GM12878 (cell line): Measurements from ENCODE around the gene MRPL2. TPM values are rescaled to one million over a fixed set of nuclear protein-coding genes. Genes with fewer than 3 reads are reported as not detected.

Experiments
- ATAC-seq: fragments of 200-7000 bp; cut with Tn5 transposase; 3 replicates; pipeline ENCODE4 v1.9.1; 2020; ENCODE audit warnings: mild to moderate bottlenecking, moderate library complexity
- BruUV-seq: library from RNA; stranded (reverse); fragments of 400-500 nt; replicated peaks from 2 replicates; lab custom pipeline; 2021; lab: Mats Ljungman, UMichigan
- CTCF ChIA-PET: fragments of 300-600 bp; sonication (Branson Sonifier 250); formaldehyde crosslinking; extraction: SDS; loops from one replicate; lab custom pipeline; 2021; ENCODE audit warnings: inconsistent platforms; lab: Yijun Ruan, JAX
- POLR2A ChIA-PET: fragments of 350-600 bp; formaldehyde crosslinking; extraction: SDS; loops from one replicate; lab custom pipeline; 2021; ENCODE audit warnings: inconsistent platforms; lab: Charles Lee
- RAD21 ChIA-PET: fragments of 300-600 bp; sonication (Branson Sonifier 250); formaldehyde crosslinking; loops from one replicate; lab custom pipeline; 2023; ENCODE audit warnings: antibody characterized with exemption; ENCODE audit not compliant: unreplicated experiment; lab: Charles Lee
- SMC1A ChIA-PET: fragments of 300-600 bp; sonication (Branson Sonifier 250); formaldehyde crosslinking; loops from one replicate; lab custom pipeline; 2023; ENCODE audit not compliant: unreplicated experiment, uncharacterized antibody; lab: Charles Lee
- DNase-seq: peaks from one replicate; pipeline ENCODE4 v3.0.0-alpha.2; 2011; ENCODE audit warnings: low read depth, low spot score
- FAIRE-seq: peaks from 3 replicates; lab custom pipeline; 2011; peaks lifted over from hg19 to GRCh38; lab: Jason Lieb, UNC
- H2AFZ ChIP-seq: 2 replicates; pipeline ENCODE4 v1.6.0; 2011; ENCODE audit warnings: low read depth, low read length, control low read depth; ENCODE audit not compliant: control insufficient read depth
- H3K27ac ChIP-seq: 2 replicates; pipeline ENCODE4 v1.5.1; 2011; ENCODE audit warnings: control low read depth; ENCODE audit not compliant: control insufficient read depth, insufficient read depth
- H3K27me3 ChIP-seq, 2 experiments: replicated peaks in 1 of 2; 2 replicates each; pipeline versions ENCODE4 v1.6.0 to v1.6.1; 2011; ENCODE audit warnings: low read length in 1 of 2; ENCODE audit not compliant: control insufficient read depth in 2 of 2, insufficient read depth in 2 of 2
- H3K36me3 ChIP-seq, 2 experiments: 2 replicates each; pipeline ENCODE4 v1.5.1; 2011; ENCODE audit warnings: low read length in 1 of 2; ENCODE audit not compliant: control insufficient read depth in 2 of 2, insufficient read depth in 2 of 2
- H3K4me1 ChIP-seq: 2 replicates; pipeline ENCODE4 v1.6.1; 2011; ENCODE audit warnings: mild to moderate bottlenecking, low read length, moderate library complexity, mixed read lengths; ENCODE audit not compliant: control insufficient read depth, insufficient read depth
- H3K4me2 ChIP-seq: 2 replicates; pipeline ENCODE4 v1.6.0; 2011; ENCODE audit warnings: control low read depth; ENCODE audit not compliant: control insufficient read depth, insufficient read depth
- H3K4me3 ChIP-seq: fragments of 200-600 bp; sonication (generic); 2 replicates; pipeline ENCODE4 v1.5.1; 2016
- H3K79me2 ChIP-seq: 2 replicates; pipeline ENCODE4 v1.6.0; 2011; ENCODE audit warnings: low read length; ENCODE audit not compliant: control insufficient read depth, insufficient read depth
- H3K9ac ChIP-seq: 2 replicates; pipeline ENCODE4 v1.8.0; 2011; ENCODE audit warnings: low read length, control low read depth, mixed read lengths; ENCODE audit not compliant: control insufficient read depth, insufficient read depth
- H3K9me3 ChIP-seq: replicated peaks from 3 replicates; pipeline ENCODE4 v1.5.1; 2011; ENCODE audit warnings: mild to moderate bottlenecking, low read length; ENCODE audit not compliant: control insufficient read depth, insufficient read depth
- H4K20me1 ChIP-seq: 2 replicates; pipeline ENCODE4 v1.6.0; 2011; ENCODE audit not compliant: control insufficient read depth, insufficient read depth
- WGBS: methylation state at CpG from one replicate; pipeline ENCODE4 v1.1.6; 2016; ENCODE audit warnings: low lambda C conversion rate; ENCODE audit not compliant: insufficient replicate concordance, insufficient coverage; ENCODE audit errors: missing lambda C conversion rate; 5-methylcytosine and 5-hydroxymethylcytosine counted together
- in situ Hi-C: fragments of 300-500 bp; cut with MboI; formaldehyde crosslinking; loops from 9 replicates; pipeline ENCODE4 v1.14.3; 2018; ENCODE audit warnings: mixed read lengths
- intact Hi-C: fragments of 100-400 bp; cut with micrococcal nuclease; formaldehyde crosslinking; loops from one replicate; pipeline ENCODE4 v1.14.2; 2022; ENCODE audit not compliant: unreplicated experiment
- polyA plus RNA-seq, 11 experiments: library from polyadenylated mRNA; depleted of rRNA in 4 of 11; unstranded in 6 of 11; stranded (reverse) in 5 of 11; fragments of >200 nt; fragmentation: Nextera tagmentation in 4 of 11; fragmentation: Illumina TruSeq in 1 of 11; extraction: Ambion mirVana in 4 of 11; extraction: Trizol in 1 of 11; gene quantifications; 1 replicate in 1 of 11; 2 replicates in 10 of 11; pipeline versions ENCODE4 v1.2.1 to v1.2.3, GENCODE V29; 2011 to 2016; ENCODE audit warnings: inconsistent platforms in 2 of 11, missing spikeins in 2 of 11, low read depth in 1 of 11
- total RNA-seq, 4 experiments: library from RNA; depleted of rRNA in 3 of 4; stranded (reverse); fragments of >200 nt in 3 of 4; fragmentation: Illumina TruSeq in 1 of 4; extraction: Trizol in 1 of 4; gene quantifications; 2 replicates each; pipeline versions ENCODE4 v1.2.1 to v1.2.3, GENCODE V29; 2013 to 2021
- TF ChIP-seq, protein P1 (sequence below): fragments of 450-650 bp; IDR thresholded peaks from 2 replicates; pipeline ENCODE4 v1.6.1; 2018; ENCODE audit warnings: borderline replicate concordance, mild to moderate bottlenecking; ENCODE audit not compliant: partially characterized antibody

MRPL2 gene
- total and polyA plus RNA-seq, 10 of the 15 experiments (the other 5 are each of a cell fraction or from before 2014, with no cell fraction given) = 29.7 to 125 (median 50.2) TPM

GRCh38 chr6:43107344-43108062 is 48.3 kb upstream of the MRPL2 start:
- FAIRE-seq (no peak), DNase-seq (no peak), ATAC-seq (no peak)
- Histone ChIP-seq H3K36me3 (no peaks in the 10 kb centered on the region), H3K9me3 (no peaks in the 10 kb centered on the region), H2AFZ (no peak overlapping the region), H3K4me2 (no peak overlapping the region), H4K20me1 (no peaks in the 10 kb centered on the region), H3K79me2 (no peaks in the 10 kb centered on the region), H3K4me3 (no peak overlapping the region), H3K9ac (no peak overlapping the region), H3K27me3 (no peaks in the 10 kb centered on the region), H3K4me1 (no peaks in the 10 kb centered on the region), H3K27ac (no peak overlapping the region)
- 81% methylated on average over 12 of the region's 12 CpGs for whole genome bisulfite sequencing
- ChIA-PET POLR2A (interaction anchor here (0.7 to 1.7 kb wide), 3 partner anchors 10 to 248 kb away, joined by 3 to 4 read pairs (median 4); no protein-coding TSS in a partner anchor), RAD21 (interaction anchor here (0.6 kb wide), 1 partner anchor 172 kb away, joined by 3 read pairs; no protein-coding TSS in a partner anchor), SMC1A (interaction anchor here (1.5 kb wide), 1 partner anchor 10 kb away, joined by 3 read pairs; no protein-coding TSS in a partner anchor), CTCF (no interaction called here)
- in situ Hi-C loops (no loop called here), intact Hi-C loops (no loop called here)
- TF ChIP-seq, protein P1, sequence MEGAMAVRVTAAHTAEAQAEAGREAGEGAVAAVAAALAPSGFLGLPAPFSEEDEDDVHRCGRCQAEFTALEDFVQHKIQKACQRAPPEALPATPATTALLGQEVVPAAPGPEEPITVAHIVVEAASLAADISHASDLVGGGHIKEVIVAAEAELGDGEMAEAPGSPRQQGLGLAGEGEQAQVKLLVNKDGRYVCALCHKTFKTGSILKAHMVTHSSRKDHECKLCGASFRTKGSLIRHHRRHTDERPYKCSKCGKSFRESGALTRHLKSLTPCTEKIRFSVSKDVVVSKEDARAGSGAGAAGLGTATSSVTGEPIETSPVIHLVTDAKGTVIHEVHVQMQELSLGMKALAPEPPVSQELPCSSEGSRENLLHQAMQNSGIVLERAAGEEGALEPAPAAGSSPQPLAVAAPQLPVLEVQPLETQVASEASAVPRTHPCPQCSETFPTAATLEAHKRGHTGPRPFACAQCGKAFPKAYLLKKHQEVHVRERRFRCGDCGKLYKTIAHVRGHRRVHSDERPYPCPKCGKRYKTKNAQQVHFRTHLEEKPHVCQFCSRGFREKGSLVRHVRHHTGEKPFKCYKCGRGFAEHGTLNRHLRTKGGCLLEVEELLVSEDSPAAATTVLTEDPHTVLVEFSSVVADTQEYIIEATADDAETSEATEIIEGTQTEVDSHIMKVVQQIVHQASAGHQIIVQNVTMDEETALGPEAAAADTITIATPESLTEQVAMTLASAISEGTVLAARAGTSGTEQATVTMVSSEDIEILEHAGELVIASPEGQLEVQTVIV = no peak
- BruUV-seq = no TSS peak
